HG03378 (cell line): ENCODE measurements around the gene HOXA6.

ENCODE experiments used
- ATAC-seq: cut with Tn5 transposase; IDR thresholded peaks from one replicate; pipeline ENCODE4 v1.9.1; 2021; ENCODE audit warnings: mild to moderate bottlenecking, moderate library complexity; ENCODE audit not compliant: unreplicated experiment

The HOXA6 gene

GRCh38 chr7:27141137-27141922, 6.2 kb downstream of the HOXA6 start:
- ATAC-seq, result no peak

GRCh38 chr7:27140126-27140857, 7.3 kb downstream of the HOXA6 start:
- ATAC-seq, result no peak

DNA sequence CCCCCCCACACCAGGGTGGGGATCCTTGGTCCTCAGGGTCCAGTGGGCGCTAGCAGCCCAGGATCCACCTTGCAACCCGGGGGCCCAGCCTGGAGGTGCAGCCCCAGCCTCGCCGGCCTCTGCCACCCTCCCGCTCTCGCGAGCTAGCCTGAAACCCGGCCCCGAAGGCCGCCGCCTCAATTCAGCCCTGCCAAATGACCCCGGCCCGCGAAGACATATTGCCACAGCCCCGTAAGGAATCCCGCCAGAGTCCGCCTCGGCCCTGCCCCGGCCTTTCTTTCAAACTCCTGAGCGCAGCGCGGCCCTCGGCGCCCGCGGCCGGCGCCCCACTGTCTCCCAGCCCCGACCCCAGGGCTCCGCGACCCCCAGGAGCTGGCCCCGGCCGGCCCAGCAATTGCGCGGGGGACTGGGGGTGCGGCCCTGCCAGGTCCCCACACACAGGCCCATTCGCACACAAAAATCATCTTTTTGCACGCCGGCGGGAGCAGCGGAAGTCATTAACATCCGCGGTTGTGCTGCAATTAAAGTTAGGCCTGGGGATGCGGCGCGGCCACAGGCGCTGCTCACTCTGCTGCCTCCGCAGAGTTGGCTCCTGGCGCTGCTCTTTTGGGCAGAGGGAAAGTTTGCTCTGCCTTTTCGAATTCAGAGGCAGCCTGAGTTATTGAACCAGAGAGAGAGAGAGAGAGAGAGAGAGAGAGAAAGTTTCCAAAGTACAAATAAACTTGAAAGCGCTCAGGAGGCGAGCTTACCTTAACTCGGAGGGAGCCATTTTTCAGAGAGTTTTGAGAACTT, 8.0 kb downstream of the HOXA6 start:
- no peak for ATAC-seq

DNA sequence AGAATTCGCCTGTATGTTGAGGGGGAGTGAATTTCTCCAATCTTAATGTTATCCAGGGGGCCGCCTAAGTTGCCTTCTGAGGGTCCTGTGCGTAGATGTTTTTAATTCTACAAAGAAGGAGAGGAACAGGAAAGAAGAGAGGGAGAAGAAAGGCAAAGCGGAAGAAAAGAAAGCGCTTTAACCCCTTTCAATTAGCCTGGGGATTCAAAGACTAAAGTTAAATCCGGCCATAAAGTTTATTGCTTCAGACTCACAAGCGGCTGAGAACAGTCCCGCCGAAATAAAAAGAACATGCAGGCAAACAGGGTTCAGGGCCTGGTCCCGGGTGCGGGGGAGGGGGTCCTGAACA, 8.6 kb downstream of the HOXA6 start:
- ATAC-seq, result no peak

DNA sequence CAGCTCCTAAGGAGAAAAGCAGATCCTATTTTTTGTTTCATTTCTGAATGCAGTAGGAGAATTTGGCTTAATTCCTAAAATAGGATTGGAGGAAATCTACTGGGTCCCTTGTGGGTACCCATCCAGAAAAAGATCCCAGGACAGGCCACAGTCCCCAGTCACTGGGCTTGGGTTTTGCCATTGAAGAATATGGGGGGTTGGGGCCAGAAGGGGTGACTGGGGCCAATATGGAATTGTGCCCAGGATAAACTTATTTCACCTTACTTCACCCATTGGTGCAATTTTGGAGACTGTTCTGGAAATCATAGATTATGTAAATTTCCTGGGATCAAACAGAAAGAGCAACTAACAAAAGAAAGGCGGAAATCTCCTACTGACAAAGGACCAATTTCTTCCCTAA, 9.1 kb downstream of the HOXA6 start:
- no peak for ATAC-seq

DNA sequence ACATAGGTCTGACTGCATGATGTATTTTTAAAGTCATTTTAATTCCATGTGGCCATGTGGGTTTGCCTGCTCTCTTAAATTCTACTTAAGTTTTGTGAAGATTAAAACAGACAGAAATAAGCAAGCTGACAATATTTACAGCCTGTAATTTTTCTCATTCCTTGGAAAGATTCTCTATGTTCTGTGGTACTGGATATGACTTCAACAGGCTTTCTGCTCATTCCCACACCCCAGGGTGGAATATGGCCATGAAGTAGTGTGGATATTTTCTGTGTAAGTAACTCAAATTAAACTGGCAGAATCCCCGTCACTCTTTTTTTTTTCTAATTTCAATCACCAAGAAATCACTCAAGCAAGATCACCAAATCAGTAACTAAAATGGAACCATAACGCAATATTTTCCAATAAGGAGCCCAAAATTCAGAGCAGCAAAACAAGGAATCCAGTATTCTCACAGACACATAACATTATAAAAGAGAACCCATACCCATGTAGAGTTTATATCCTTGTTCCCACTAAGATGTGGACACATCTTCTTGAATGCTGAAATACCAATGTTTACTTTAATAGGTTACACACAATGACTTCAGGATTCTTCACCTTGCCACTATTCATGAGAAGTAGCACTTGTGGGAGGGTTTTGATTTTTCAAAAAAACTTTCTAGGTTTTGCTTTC, 9.8 kb downstream of the HOXA6 start:
- ATAC-seq, result no peak

GRCh38 chr7:27134392-27134791, 13.2 kb downstream of the HOXA6 start:
- ATAC-seq, result no peak

GRCh38 chr7:27133409-27134231, 14.0 kb downstream of the HOXA6 start:
- ATAC-seq, result no peak

GRCh38 chr7:27132978-27133377, 14.6 kb downstream of the HOXA6 start:
- no peak for ATAC-seq

DNA sequence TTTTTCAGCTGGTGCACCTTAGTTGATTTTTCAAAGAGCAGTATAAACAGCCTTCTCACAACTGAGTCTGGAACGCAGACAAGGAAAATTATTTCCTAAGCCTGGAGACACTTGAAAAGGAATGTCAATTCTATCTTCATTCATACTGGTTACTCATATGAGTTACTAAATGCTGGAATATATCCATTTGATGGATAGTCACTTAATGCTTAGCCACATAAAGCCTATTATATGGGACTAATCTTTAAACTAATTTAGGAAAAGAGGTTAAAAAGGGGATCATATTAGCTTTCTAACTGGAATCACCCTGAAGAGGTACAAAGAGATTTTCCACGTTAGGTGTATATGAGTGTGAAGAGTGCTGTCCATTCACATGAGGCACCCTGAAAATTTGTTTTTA, 15.4 kb downstream of the HOXA6 start:
- ATAC-seq, result no peak

GRCh38 chr7:27131390-27131819, 16.2 kb downstream of the HOXA6 start:
- no peak for ATAC-seq

GRCh38 chr7:27130540-27131389, 16.8 kb downstream of the HOXA6 start, which contains the start of gene HOXA4:
Gene HOXA4, minus strand, starts transcription at chr7:27130757. Its CDS starts 24 bp downstream, at chr7:27130733.
- ATAC-seq, result no peak

DNA sequence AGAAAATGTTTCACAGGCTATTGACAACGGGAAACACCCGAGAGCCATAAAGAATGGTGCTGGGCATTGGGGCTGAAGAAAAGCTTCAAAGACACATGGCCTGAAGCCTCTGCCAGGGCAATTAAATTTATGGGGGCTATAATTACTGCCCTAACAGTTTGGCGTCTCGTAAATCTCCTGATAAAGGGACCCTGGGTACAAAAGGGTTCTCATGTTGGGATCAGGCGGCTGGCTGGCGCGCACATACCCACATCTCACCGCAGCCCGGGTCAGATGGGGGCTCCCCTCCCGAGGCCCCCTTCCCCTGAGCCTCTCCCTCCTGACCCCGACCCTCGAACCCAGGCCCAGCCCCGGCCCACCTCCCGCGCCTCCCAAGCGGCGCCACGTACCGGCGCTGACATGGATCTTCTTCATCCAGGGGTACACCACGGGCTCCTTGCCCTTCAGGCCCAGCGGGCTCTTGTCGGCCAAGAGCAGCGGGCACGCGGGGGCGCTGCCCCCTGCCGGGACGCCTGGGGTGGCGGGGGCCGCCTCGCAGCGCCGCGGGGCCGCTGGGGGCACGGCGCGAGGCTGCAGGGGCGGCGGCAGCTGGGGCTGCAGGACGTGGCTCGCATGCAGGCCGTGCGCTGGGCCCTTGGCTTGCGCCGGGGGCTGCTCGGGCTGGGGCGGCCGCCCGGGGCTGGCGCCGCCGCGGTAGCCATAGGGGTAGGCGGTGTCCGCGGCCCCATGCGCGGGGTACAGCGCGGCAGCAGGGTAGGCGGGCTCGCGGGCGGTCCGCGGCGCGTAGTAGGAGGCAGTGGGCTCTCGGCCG, 17.6 kb downstream of the HOXA6 start:
- ATAC-seq, result no peak

- no peak for ATAC-seq
These were observed 18.5 kb downstream of the HOXA6 start for GRCh38 chr7:27128776-27129728.

- ATAC-seq, result no peak
These were observed 19.5 kb downstream of the HOXA6 start for GRCh38 chr7:27128034-27128433.

DNA sequence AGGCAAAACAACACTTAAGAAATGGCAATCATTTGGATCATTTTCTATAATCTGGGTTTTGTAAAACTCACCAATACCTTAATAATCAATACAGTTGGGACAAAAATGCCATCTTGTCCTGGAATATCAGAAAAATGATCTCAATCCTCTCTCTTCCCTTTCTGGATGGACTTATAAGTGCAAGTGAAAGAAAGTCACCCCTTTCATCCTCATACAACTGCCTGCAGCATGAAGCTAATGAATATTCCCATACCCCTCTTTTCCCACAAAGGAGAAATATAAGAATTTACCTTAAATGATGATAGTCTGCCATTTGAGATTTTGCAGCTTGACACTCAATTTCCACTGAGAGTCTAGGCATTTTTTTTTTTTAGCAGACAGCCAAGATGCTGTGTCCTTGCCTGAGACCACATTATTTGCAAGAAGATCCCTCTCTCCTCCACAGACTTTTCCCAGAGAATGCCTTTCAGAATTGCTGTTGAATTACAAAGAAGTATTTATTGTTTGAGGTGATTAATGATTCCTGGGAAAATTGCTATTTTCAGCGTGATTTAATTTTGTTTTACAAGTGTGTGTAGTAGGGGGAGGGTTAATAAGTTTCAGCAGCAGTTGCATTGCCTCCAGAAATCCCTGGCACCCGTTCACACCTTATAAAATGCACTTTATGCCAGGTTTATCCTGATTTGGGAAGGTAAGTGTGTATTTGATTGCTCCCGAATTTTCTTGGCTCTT, 20.8 kb downstream of the HOXA6 start:
- ATAC-seq, result no peak

GRCh38 chr7:27125986-27126394, 21.6 kb downstream of the HOXA6 start:
- ATAC-seq, result no peak
